DND-41 (cell line): ENCODE results near the gene SLC12A7.
"Not testable (repeated sequence)": the region's sequence is repeated elsewhere in the genome, so short reads cannot be mapped to it uniquely, and the experiment has no call there.

Experiments
- CTCF ChIP-seq: IDR thresholded peaks from 2 replicates; pipeline ENCODE4 v1.5.1; 2012; ENCODE audit warnings: borderline replicate concordance, low read length, moderate library complexity, mild to moderate bottlenecking; ENCODE audit not compliant: poor library complexity, severe bottlenecking; ENCODE audit errors: extremely low read depth
- EZH2 ChIP-seq: IDR thresholded peaks from 3 replicates; pipeline ENCODE4 v1.6.1; 2012; ENCODE audit warnings: borderline replicate concordance, low read depth, mild to moderate bottlenecking, moderate library complexity, low read length, inconsistent platforms; ENCODE audit not compliant: severe bottlenecking

DNA sequence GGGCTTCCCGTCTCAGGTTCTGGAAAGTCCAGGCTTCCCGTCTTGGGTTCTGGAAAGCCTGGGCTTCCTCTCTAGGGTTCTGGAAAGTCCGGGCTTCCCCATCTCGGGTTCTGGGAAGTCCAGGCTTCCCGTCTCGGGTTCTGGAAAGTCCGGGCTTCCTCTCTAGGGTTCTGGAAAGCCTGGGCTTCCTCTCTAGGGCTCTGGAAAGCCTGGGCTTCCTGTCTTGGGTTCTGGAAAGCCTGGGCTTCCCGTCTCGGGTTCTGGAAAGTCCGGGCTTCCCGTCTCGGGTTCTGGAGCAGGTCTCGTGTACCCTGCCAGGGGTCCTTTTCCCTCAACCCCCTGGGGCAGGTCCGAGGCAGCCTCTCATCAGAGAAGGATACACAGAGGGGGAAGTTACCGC lies 28.8 kb downstream of the SLC12A7 start:
- TF ChIP-seq CTCF, EZH2: not testable (repeated sequence)
